Motor neuron (in vitro differentiated cells): Measurements from ENCODE around the gene SH3BP4. TPM values are rescaled to one million over a fixed set of nuclear protein-coding genes. Genes with fewer than 3 reads are reported as not detected.

ENCODE experiments used
- ATAC-seq, 8 experiments: fragments of 200-7000 bp; cut with Tn5 transposase; replicated peaks in 6 of 8; 2 replicates each; pipeline ENCODE4 v1.8.0; 2021; ENCODE audit warnings: mild to moderate bottlenecking in 8 of 8, moderate library complexity in 8 of 8
- H3K27ac ChIP-seq, 2 donors: fragments of 250-450 bp; sonication (Bioruptor Pico); 2 replicates each; pipeline ENCODE4 v1.9.0; 2021; ENCODE audit warnings: antibody characterized with exemption in 2 of 2, mild to moderate bottlenecking in 2 of 2, moderate library complexity in 1 of 2
- H3K4me1 ChIP-seq, 2 donors: fragments of 250-450 bp; sonication (Bioruptor Pico); replicated peaks in 1 of 2; 2 replicates each; pipeline ENCODE4 v1.6.1; 2021; ENCODE audit warnings: antibody characterized with exemption in 2 of 2, mild to moderate bottlenecking in 2 of 2, moderate library complexity in 1 of 2
- H3K4me3 ChIP-seq, 5 donors: fragments of 250-450 bp; sonication (Bioruptor Pico); 2 replicates each; pipeline ENCODE4 v1.9.0; 2021; ENCODE audit warnings: antibody characterized with exemption in 5 of 5, mild to moderate bottlenecking in 5 of 5, moderate library complexity in 4 of 5
- WGBS, 10 experiments: fragments of 450-650 bp; shearing (Covaris generic); methylation state at CpG; one replicate each; pipeline ENCODE4 v1.0.0; 2022; 5-methylcytosine and 5-hydroxymethylcytosine counted together
- in situ Hi-C, 9 experiments: fragments of 400-800 bp; cut with MboI; loops; one replicate each; pipeline ENCODE4 v1.15.0; 2021; ENCODE audit warnings: low sequenced_read_pairs in 9 of 9, low pct_unique_long_range_greater_than_20kb in 2 of 9; ENCODE audit not compliant: unreplicated experiment in 9 of 9
- total RNA-seq, 8 experiments: library from RNA; unstranded; fragments of 300-600 nt; gene quantifications; 2 replicates each; pipeline versions ENCODE4 v1.2.3 to v1.2.4, GENCODE V29; 2022

Gene SH3BP4
- total RNA-seq, 8 experiments from 2014 or later: 16.7 to 41.1 (median 26.7) TPM

DNA sequence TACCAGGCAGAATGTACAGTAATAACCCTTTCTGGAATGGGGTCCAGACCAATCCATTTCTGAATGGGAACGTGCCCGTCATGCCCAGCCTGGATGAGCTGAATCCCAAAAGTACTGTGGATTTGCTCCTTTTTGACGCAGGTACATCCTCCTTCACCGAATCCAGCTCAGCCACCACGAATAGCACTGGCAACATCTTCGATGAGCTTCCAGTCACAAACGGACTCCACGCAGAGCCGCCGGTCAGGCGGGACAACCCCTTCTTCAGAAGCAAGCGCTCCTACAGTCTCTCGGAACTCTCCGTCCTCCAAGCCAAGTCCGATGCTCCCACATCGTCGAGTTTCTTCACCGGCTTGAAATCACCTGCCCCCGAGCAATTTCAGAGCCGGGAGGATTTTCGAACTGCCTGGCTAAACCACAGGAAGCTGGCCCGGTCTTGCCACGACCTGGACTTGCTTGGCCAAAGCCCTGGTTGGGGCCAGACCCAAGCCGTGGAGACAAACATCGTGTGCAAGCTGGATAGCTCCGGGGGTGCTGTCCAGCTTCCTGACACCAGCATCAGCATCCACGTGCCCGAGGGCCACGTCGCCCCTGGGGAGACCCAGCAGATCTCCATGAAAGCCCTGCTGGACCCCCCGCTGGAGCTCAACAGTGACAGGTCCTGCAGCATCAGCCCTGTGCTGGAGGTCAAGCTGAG lies 89.6 kb downstream of the SH3BP4 start:
- ATAC-seq: no peak
- 80 to 100% (median 97%) methylated on average over 1 to 20 of the region's 31 CpGs; no CpG with 5 or more reads in 1 of the 10 experiments for WGBS, 10 experiments
- no peak overlapping the region for H3K27ac ChIP-seq
- in situ Hi-C loops: no loop called here
- H3K4me3 ChIP-seq: no peak overlapping the region
- H3K4me1 ChIP-seq: peaks cover 3 to 32% of the 10 kb centered on the region in 2 donors

DNA sequence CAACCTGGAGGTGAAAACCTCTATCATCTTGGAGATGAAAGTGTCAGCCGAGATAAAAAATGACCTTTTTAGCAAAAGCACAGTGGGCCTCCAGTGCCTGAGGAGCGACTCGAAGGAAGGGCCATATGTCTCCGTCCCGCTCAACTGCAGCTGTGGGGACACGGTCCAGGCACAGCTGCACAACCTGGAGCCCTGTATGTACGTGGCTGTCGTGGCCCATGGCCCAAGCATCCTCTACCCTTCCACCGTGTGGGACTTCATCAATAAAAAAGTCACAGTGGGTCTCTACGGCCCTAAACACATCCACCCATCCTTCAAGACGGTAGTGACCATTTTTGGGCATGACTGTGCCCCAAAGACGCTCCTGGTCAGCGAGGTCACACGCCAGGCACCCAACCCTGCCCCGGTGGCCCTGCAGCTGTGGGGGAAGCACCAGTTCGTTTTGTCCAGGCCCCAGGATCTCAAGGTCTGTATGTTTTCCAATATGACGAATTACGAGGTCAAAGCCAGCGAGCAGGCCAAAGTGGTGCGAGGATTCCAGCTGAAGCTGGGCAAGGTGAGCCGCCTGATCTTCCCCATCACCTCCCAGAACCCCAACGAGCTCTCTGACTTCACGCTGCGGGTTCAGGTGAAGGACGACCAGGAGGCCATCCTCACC lies 90.2 kb downstream of the SH3BP4 start:
- ATAC-seq: no peak
- H3K27ac ChIP-seq: no peak overlapping the region
- 90 to 96% (median 94%) methylated on average over 2 to 12 of the region's 25 CpGs; no CpG with 5 or more reads in 5 of the 10 experiments for WGBS, 10 experiments
- peaks cover 3 to 25% of the 10 kb centered on the region in 2 donors for H3K4me1 ChIP-seq
- in situ Hi-C loops: no loop called here
- no peak overlapping the region for H3K4me3 ChIP-seq

DNA sequence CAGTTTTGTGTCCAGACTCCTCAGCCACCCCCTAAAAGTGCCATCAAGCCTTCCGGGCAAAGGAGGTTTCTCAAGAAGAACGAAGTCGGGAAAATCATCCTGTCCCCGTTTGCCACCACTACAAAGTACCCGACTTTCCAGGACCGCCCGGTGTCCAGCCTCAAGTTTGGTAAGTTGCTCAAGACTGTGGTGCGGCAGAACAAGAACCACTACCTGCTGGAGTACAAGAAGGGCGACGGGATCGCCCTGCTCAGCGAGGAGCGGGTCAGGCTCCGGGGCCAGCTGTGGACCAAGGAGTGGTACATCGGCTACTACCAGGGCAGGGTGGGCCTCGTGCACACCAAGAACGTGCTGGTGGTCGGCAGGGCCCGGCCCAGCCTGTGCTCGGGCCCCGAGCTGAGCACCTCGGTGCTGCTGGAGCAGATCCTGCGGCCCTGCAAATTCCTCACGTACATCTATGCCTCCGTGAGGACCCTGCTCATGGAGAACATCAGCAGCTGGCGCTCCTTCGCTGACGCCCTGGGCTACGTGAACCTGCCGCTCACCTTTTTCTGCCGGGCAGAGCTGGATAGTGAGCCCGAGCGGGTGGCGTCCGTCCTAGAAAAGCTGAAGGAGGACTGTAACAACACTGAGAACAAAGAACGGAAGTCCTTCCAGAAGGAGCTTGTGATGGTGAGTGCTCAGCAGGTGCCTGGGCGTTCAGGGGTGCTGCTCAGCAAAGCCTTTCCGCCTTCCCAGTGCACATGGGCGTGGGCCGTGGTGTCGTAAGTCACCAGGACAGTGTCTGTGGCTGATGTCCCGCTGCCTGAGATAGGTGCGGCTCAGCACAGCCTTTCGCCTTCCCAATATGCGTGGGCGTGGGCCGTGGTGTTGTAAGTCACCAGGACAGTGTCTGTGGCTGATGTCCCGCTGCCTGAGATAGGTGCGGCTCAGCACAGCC lies 91.0 kb downstream of the SH3BP4 start:
- peaks cover 3 to 19% of the 10 kb centered on the region in 2 donors for H3K4me1 ChIP-seq
- in situ Hi-C loops: no loop called here
- ATAC-seq: no peak
- H3K4me3 ChIP-seq: no peak overlapping the region
- 93 to 100% (median 95%) methylated on average over 6 to 13 of the region's 49 CpGs; no CpG with 5 or more reads in 5 of the 10 experiments for WGBS, 10 experiments
- H3K27ac ChIP-seq: no peak overlapping the region

DNA sequence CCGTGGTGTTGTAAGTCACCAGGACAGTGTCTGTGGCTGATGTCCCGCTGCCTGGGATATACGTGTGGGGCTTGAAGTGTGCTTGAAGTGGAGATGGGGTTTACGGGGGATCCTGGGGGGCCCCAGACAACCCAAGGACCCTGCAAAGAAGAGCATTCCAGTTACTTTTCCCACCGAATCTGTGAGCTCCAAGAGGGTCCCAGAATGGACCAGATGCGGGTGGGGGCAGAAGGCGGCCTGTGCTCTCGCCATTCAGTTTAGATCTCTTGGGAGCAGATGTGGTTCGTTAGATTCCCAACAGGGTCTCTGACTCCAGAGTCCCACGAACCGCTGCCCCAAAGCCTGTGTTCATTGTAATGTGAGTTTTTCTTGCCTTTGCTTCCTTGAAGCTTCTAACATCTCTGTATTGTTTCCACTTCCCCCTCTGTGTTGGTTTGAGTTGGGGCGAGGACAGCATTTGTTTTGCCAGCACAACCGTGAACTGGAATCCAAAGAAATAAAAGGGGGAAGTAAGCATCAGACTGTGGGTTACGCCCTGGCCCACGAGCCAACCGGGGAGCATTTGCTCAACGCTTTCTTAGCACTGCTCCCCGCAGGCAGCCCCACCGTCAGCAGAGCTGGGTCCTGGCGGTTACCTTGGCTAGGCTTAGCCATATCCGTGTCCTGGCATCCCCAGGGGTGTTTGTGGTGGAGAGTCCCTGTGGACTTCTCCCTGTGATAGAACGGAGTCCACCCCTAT lies 92.1 kb downstream of the SH3BP4 start:
- in situ Hi-C loops: no loop called here
- Histone ChIP-seq H3K4me3 (no peak overlapping the region), H3K4me1 (peaks cover 2 to 10% of the 10 kb centered on the region in 2 donors), H3K27ac (no peak overlapping the region)
- 83 to 100% (median 94%) methylated on average over 3 to 7 of the region's 22 CpGs; no CpG with 5 or more reads in 3 of the 10 experiments for WGBS, 10 experiments
- no peak for ATAC-seq

DNA sequence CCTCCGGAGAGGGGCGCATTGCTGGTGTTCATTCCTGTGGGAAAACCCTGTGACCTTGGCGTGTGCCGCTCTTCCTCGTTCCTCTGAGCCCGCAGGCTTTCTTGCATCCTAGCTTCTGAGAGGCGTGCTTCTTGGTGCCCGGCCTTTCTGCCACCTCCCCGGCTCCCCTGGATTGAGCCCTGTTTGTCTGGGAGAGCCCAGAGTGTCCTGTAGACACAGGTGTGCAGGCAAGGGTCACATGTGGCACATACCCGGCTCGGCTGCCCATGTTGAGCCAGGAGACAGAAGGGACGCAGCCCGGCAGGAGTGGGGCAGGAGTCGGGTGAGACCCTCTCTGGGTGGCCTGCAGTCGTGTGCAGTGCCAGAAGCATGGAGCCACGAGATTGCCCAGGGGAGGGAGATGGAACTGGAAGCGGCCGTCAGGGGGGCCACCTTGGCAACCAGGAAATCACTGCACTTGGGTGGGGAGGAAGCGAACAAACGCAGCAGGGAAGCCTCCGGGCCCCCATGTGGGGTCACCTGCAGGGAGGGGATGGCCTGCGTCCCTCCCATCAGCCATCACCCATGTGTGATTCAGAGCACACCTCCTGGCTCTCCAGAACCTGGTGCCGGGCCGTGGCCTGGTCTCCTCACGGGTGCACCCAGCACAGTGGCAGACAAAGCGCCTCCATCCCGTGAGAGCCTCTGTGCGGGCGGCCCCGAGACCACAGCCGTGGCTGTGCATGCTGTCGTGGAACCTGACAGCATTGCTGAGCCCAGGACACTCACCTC lies 92.9 kb downstream of the SH3BP4 start:
- no peak for ATAC-seq

DNA sequence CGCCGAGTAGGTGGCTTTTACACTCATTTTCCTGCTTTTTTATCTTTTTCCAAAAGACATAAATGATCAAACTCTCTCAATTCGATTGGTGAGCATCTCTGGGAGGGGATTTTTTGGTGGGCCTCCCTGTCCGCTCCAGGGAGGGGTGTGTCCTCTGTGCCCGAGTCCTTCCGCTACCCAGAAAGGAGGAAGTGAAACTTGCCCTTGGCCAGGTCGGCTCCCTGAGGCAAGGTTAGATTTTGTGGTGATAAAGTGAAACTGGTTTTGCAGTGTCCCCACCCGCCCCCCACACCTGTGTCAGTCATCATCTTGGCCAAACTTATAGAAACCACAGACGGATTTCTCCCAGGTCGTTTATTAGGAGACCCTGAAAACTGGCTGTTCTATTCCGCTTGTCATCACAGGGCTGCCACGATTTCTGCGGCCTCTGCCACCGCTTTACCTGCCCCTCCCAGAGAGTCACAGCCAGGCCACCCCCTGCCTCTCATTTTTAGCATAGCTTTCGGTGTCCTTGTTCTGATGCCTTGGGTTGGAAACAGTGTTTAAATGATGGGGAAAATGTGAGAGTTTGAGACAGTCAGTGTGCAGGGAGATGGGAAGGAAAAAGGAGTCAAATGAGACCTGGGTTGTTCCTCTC lies 93.6 kb downstream of the SH3BP4 start:
- no peak for ATAC-seq
- Histone ChIP-seq H3K4me3 (no peak overlapping the region), H3K4me1 (peaks cover 2 to 4% of the 10 kb centered on the region in 2 donors), H3K27ac (no peak overlapping the region)
- in situ Hi-C loops: no loop called here
- WGBS, 10 experiments: 50 to 100% (median 84%) methylated on average over 1 to 10 of the region's 15 CpGs; no CpG with 5 or more reads in 3 of the 10 experiments

More for the DNA sequence above, 92.9 kb downstream of the SH3BP4 start:
- in situ Hi-C loops: no loop called here
- peaks cover 0 to 3% of the 10 kb centered on the region in 2 donors for H3K4me1 ChIP-seq
- 94 to 100% (median 100%) methylated on average over 1 to 7 of the region's 32 CpGs; no CpG with 5 or more reads in 4 of the 10 experiments for WGBS, 10 experiments
- H3K4me3 ChIP-seq: no peak overlapping the region
- no peak overlapping the region for H3K27ac ChIP-seq

DNA sequence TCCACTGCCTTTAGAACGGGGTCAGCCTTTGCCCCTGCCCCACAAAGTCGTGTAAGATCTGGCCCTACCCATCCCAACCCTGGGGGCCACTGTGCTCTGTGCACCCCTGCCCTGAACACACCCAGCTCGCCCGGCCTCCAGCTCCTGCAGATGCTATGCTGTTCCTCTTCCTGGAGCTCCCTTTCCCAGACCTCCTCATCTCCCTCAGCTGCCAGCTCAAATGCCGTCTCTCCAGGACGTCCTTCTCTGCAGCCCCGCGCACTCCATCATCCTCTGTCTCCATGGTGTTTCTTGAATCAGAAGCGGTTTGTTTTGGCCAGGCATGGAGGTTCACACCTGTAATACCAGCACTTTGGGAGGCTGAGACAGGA lies 94.1 kb downstream of the SH3BP4 start:
- H3K4me3 ChIP-seq: no peak overlapping the region
- peaks cover 7 to 9% of the 10 kb centered on the region in 2 donors for H3K4me1 ChIP-seq
- ATAC-seq: no peak
- 80 to 100% (median 95%) methylated on average over 1 to 6 of the region's 9 CpGs; no CpG with 5 or more reads in 3 of the 10 experiments for WGBS, 10 experiments
- in situ Hi-C loops: no loop called here
- H3K27ac ChIP-seq: no peak overlapping the region

DNA sequence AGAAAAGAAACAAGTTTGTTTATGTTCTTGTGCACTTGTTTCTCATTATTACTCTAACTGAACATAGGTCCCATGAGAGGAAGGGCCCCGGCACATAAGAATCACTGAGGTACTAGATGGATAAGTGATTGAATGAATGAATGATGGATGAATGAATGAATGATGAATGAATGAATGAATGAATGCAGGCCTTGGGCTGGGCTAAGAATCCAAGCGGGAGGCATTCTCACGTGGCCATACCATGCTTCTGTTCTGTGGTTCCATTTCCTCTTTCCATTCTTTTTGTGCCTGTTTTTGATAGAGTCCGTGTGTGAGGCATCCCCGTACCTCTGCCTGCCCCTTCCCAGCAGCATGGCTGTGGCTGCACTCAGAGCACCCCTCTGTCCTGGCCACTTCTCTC lies 94.8 kb downstream of the SH3BP4 start:
- Histone ChIP-seq H3K27ac (no peak overlapping the region), H3K4me3 (no peak overlapping the region), H3K4me1 (peaks cover 12 to 13% of the 10 kb centered on the region in 2 donors)
- ATAC-seq: no peak
- WGBS, 10 experiments: 75 to 100% (median 92%) methylated on average over 1 to 3 of the region's 5 CpGs; no CpG with 5 or more reads in 3 of the 10 experiments
- in situ Hi-C loops: no loop called here

DNA sequence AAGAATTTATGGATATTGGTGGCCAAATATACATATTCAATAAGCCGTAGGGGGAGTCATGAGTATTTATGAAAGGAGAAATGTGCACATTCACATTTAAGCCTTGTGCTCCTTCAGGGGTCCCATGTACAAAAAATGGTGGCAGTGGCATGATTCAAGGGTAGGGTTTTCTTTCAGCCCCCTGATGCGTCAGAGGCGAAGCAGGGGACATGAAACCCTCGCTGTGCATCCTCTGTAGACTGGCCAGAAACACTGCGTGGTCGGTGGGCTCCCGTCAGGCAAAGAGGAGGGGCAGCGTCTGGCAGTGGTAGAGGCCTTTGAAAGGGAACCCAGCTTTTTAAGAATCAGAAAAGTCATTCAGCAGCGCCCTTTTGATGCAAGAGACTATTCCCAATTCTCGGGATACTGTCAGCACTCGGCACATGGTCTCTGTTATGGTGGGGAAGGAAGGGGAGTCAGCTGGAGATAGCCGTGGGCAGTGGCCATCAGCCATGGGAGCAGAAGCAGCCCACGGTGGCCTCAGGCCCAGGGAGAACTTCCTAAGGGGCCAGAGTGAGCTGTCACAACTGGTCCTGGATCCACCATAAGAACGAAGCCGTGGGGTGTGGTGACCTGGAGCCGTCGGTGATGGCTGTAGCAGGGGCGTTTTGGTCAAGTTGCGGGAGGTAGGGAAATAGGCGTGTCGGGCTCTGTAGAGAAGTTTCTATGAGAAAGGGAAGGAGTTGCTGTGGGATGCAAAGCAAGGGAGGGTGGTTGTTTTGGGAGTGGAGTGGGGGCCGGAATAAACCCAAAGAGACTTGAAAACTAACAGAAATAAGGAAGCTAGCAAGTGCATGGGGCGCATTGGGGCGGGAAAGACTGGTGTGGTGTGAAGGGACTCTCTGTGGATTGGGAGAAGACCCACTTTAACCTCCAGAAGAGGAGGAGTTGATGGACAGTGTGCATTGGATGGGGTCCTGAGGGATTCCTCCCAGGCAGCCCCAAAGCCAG lies 95.6 kb downstream of the SH3BP4 start:
- 76 to 100% (median 97%) methylated on average over 1 to 14 of the region's 24 CpGs; no CpG with 5 or more reads in 1 of the 10 experiments for WGBS, 10 experiments
- no peak for ATAC-seq
- in situ Hi-C loops: no loop called here
- peaks cover 12 to 13% of the 10 kb centered on the region in 2 donors for H3K4me1 ChIP-seq
- H3K27ac ChIP-seq: no peak overlapping the region
- H3K4me3 ChIP-seq: no peak overlapping the region

DNA sequence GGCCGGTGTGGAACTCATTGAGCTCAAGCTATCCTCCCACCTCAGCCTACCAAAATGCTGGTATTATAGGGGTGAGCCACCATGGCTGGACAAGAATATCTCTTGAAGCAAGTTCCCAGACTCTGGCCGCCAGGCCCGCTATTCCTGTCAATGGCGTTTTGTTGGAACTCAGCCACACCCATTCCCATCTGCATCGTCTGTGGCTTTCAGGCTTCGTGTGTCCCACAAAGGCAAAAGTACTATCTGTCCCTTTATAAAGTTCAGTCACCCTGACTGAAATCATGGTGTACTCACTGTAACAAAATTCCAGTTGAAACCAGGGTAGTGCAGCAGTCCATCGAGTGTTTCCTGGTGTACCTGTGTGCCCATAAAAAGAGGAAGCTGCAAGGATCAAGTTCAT lies 96.7 kb downstream of the SH3BP4 start:
- in situ Hi-C loops: no loop called here
- peak in 3 of 8 experiments; percentile 23 to 61 (median 26) for ATAC-seq

More for the DNA sequence above, 96.7 kb downstream of the SH3BP4 start:
- WGBS, 10 experiments: 54 to 100% (median 85%) methylated on average over 1 to 7 of the region's 7 CpGs; no CpG with 5 or more reads in 3 of the 10 experiments
- Histone ChIP-seq H3K27ac (no peak overlapping the region), H3K4me3 (no peak overlapping the region), H3K4me1 (peaks cover 17 to 18% of the 10 kb centered on the region in 2 donors)
